ENCODE data around the gene TWF2. TPM values are rescaled to one million over a fixed set of nuclear protein-coding genes. Genes with fewer than 3 reads are reported as not detected.

The TWF2 gene
- total RNA-seq, 8 experiments from 2014 or later = 19.8 to 49.3 (median 30.3) TPM

- Histone ChIP-seq H3K4me3 (peak overlapping the region; percentile 79 to 100 (median 94)), H3K27ac (no peak overlapping the region), H3K4me1 (replicated peaks in 1 of 2) (peaks cover 13 to 14% of the 10 kb centered on the region in 2 donors)
- in situ Hi-C loops (cut with MboI; ENCODE audit: low pct_unique_long_range_greater_than_20kb in 2 of 9, low sequenced_read_pairs in 9 of 9, unreplicated experiment in 9 of 9) = no loop called here
- ATAC-seq (replicated peaks in 6 of 8) = no peak
- WGBS, 10 experiments = 39 to 90% (median 60%) methylated on average over 2 to 11 of the region's 14 CpGs; no CpG with 5 or more reads in 2 of the 10 experiments
These were observed 40.0 kb downstream of the TWF2 start for GRCh38 chr3:52198643-52199608.

GRCh38 chr3:52197842-52198625, 40.9 kb downstream of the TWF2 start, which contains the start of gene ALAS1:
Gene ALAS1 (plus strand): TSS chr3:52198160. CDS start chr3:52199242, 1,082 bp downstream.
- H3K4me1 ChIP-seq (replicated peaks in 1 of 2) = peaks cover 13 to 14% of the 10 kb centered on the region in 2 donors
- peak; percentile 76 to 96 (median 95) for ATAC-seq (replicated peaks in 6 of 8)
- in situ Hi-C loops (cut with MboI; ENCODE audit: low pct_unique_long_range_greater_than_20kb in 2 of 9, low sequenced_read_pairs in 9 of 9, unreplicated experiment in 9 of 9) = no loop called here
- 0 to 6% (median 0%) methylated on average over 1 to 8 of the region's 71 CpGs; no CpG with 5 or more reads in 5 of the 10 experiments for WGBS, 10 experiments
- peak within 1 kb of the TSS; percentile 68 to 77 for H3K27ac ChIP-seq
- peak within 1 kb of the TSS; percentile 79 to 100 (median 94) for H3K4me3 ChIP-seq

- in situ Hi-C loops (cut with MboI; ENCODE audit: low pct_unique_long_range_greater_than_20kb in 2 of 9, low sequenced_read_pairs in 9 of 9, unreplicated experiment in 9 of 9) = no loop called here
- peak overlapping the region; percentile 79 to 100 (median 94) for H3K4me3 ChIP-seq
- 20 to 75% (median 67%) methylated on average over 1 to 8 of the region's 10 CpGs; no CpG with 5 or more reads in 4 of the 10 experiments for WGBS, 10 experiments
- peaks cover 13 to 14% of the 10 kb centered on the region in 2 donors for H3K4me1 ChIP-seq (replicated peaks in 1 of 2)
- H3K27ac ChIP-seq = peak overlapping the region; percentile 68 to 77
- no peak for ATAC-seq (replicated peaks in 6 of 8)
These were observed 41.5 kb downstream of the TWF2 start for GRCh38 chr3:52197499-52197841.

- in situ Hi-C loops (cut with MboI; ENCODE audit: low pct_unique_long_range_greater_than_20kb in 2 of 9, low sequenced_read_pairs in 9 of 9, unreplicated experiment in 9 of 9) = no loop called here
- Histone ChIP-seq H3K27ac (no peak overlapping the region), H3K4me3 (no peak overlapping the region), H3K4me1 (replicated peaks in 1 of 2) (peaks cover 13 to 14% of the 10 kb centered on the region in 2 donors)
- no peak for ATAC-seq (replicated peaks in 6 of 8)
- WGBS, 10 experiments = 43 to 100% (median 94%) methylated on average over 1 to 3 of the region's 3 CpGs; no CpG with 5 or more reads in 7 of the 10 experiments
These were observed 42.0 kb downstream of the TWF2 start for GRCh38 chr3:52196977-52197376.

- Histone ChIP-seq H3K4me3 (no peak overlapping the region), H3K4me1 (replicated peaks in 1 of 2) (peaks cover 17 to 18% of the 10 kb centered on the region in 2 donors), H3K27ac (no peak overlapping the region)
- in situ Hi-C loops (cut with MboI; ENCODE audit: low pct_unique_long_range_greater_than_20kb in 2 of 9, low sequenced_read_pairs in 9 of 9, unreplicated experiment in 9 of 9) = no loop called here
- WGBS, 10 experiments = 13 to 100% (median 89%) methylated on average over 1 to 6 of the region's 10 CpGs; no CpG with 5 or more reads in 3 of the 10 experiments
- peak in 2 of 8 experiments; percentile 13 to 32 for ATAC-seq (replicated peaks in 6 of 8)
These were observed 43.1 kb downstream of the TWF2 start for GRCh38 chr3:52195823-52196331.

- ATAC-seq (replicated peaks in 6 of 8) = no peak
- WGBS, 10 experiments = 66 to 93% (median 78%) methylated on average over 1 to 3 of the region's 3 CpGs; no CpG with 5 or more reads in 4 of the 10 experiments
- no peak overlapping the region for H3K27ac ChIP-seq
- in situ Hi-C loops (cut with MboI; ENCODE audit: low pct_unique_long_range_greater_than_20kb in 2 of 9, low sequenced_read_pairs in 9 of 9, unreplicated experiment in 9 of 9) = no loop called here
- no peak overlapping the region for H3K4me3 ChIP-seq
- peaks cover 23 to 24% of the 10 kb centered on the region in 2 donors for H3K4me1 ChIP-seq (replicated peaks in 1 of 2)
These were observed 43.7 kb downstream of the TWF2 start for GRCh38 chr3:52195291-52195597.

DNA sequence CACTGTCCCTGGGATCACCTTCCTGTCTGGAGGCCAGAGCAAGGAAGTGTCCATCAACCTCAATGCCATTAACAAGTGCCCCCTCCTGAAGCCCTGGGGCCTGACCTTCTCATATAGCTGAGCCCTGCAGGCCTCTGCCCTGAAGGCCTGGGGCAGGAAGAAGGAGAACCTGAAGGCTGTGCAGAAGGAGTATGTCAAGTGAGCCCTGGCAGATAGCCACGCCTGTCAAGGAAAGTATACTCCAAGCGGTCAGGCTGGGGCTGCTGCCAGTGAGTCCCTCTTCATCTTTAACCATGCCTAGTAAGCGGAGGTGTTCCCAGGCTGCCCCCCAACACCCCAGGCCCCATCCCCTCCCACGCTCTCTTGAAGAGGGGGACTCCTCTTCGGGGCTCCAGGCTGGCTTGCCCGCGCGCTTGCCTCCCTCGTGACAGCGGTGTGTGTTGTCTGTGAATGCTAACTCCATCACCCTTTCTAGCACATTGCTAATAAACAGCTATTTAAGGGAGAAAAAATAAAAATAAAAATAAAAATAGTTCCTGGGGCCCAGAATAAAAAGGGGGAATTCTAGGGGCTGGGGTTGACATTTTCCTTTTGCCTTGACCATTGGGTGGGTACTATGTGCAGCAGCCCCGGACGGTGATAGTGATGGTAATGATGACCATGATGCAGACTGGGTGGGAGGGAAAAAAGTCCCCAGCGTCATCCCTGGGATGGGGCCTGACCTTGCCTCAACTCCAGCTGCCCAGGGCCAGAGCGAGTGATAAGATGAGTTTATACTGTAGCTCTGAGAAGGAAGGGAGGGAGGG, 44.3 kb downstream of the TWF2 start:
- Histone ChIP-seq H3K27ac (no peak overlapping the region), H3K4me1 (replicated peaks in 1 of 2) (peaks cover 24 to 25% of the 10 kb centered on the region in 2 donors), H3K4me3 (no peak overlapping the region)
- WGBS, 10 experiments = 73 to 100% (median 91%) methylated on average over 1 to 3 of the region's 14 CpGs; no CpG with 5 or more reads in 6 of the 10 experiments
- no peak for ATAC-seq (replicated peaks in 6 of 8)
- in situ Hi-C loops (cut with MboI; ENCODE audit: low pct_unique_long_range_greater_than_20kb in 2 of 9, low sequenced_read_pairs in 9 of 9, unreplicated experiment in 9 of 9) = no loop called here

GRCh38 chr3:52193065-52193464, 45.9 kb downstream of the TWF2 start:
- 56 to 93% (median 86%) methylated on average over 2 to 13 of the region's 18 CpGs; no CpG with 5 or more reads in 6 of the 10 experiments for WGBS, 10 experiments
- Histone ChIP-seq H3K27ac (no peak overlapping the region), H3K4me3 (no peak overlapping the region), H3K4me1 (replicated peaks in 1 of 2) (peaks cover 16 to 18% of the 10 kb centered on the region in 2 donors)
- no peak for ATAC-seq (replicated peaks in 6 of 8)
- in situ Hi-C loops (cut with MboI; ENCODE audit: low pct_unique_long_range_greater_than_20kb in 2 of 9, low sequenced_read_pairs in 9 of 9, unreplicated experiment in 9 of 9) = no loop called here

GRCh38 chr3:52191663-52192062, 47.3 kb downstream of the TWF2 start:
- no peak overlapping the region for H3K27ac ChIP-seq
- 57 to 100% (median 80%) methylated on average over 1 to 3 of the region's 4 CpGs; no CpG with 5 or more reads in 3 of the 10 experiments for WGBS, 10 experiments
- no peak for ATAC-seq (replicated peaks in 6 of 8)
- no peak overlapping the region for H3K4me3 ChIP-seq
- in situ Hi-C loops (cut with MboI; ENCODE audit: low pct_unique_long_range_greater_than_20kb in 2 of 9, low sequenced_read_pairs in 9 of 9, unreplicated experiment in 9 of 9) = no loop called here
- H3K4me1 ChIP-seq (replicated peaks in 1 of 2) = peaks cover 10 to 12% of the 10 kb centered on the region in 2 donors

GRCh38 chr3:52190294-52191074, 48.5 kb downstream of the TWF2 start:
- Histone ChIP-seq H3K4me1 (replicated peaks in 1 of 2) (peaks cover 10 to 12% of the 10 kb centered on the region in 2 donors), H3K27ac (peak overlapping the region in 1 of 2 donors; percentile 50), H3K4me3 (no peak overlapping the region)
- peak in 6 of 8 experiments; percentile 13 to 61 (median 26) for ATAC-seq (replicated peaks in 6 of 8)
- 0 to 100% (median 51%) methylated on average over 1 to 3 of the region's 9 CpGs; no CpG with 5 or more reads in 3 of the 10 experiments for WGBS, 10 experiments
- in situ Hi-C loops (cut with MboI; ENCODE audit: low pct_unique_long_range_greater_than_20kb in 2 of 9, low sequenced_read_pairs in 9 of 9, unreplicated experiment in 9 of 9) = no loop called here

DNA sequence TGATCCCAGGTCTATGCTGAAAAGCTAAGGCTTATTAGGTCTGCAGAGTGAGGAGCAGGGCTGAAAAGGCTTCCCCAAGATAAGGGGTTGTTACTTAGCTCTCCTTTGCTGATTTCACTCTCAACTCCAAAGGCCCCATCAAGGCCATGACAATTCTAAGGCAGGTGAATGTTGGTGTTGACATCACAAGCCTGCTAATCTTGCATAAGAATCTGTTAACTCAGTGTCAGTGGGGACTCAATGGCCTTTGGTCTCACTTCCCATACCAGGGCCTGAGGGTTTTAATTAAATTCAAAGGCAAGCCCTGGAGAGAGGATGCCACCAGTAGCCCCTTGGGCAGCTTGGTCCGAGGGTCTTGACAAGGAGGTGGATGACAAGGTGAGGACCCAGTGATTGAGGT, 50.4 kb downstream of the TWF2 start:
- H3K4me3 ChIP-seq = no peak overlapping the region
- in situ Hi-C loops (cut with MboI; ENCODE audit: low pct_unique_long_range_greater_than_20kb in 2 of 9, low sequenced_read_pairs in 9 of 9, unreplicated experiment in 9 of 9) = no loop called here
- H3K4me1 ChIP-seq (replicated peaks in 1 of 2) = peaks cover 17 to 18% of the 10 kb centered on the region in 2 donors
- no peak overlapping the region for H3K27ac ChIP-seq
- WGBS, 10 experiments = 63 to 100% (median 80%) methylated on average over 1 of the region's 1 CpG; no CpG with 5 or more reads in 7 of the 10 experiments
- no peak for ATAC-seq (replicated peaks in 6 of 8)

Measured in motor neuron (in vitro differentiated cells).